Nephron progenitor cell (in vitro differentiated cells): ENCODE results near the gene RAB36.

Source experiments
- DNase-seq: peaks from one replicate; pipeline ENCODE4 v3.0.0; 2021
- H3K27ac Mint-ChIP-seq: 2 replicates; pipeline ENCODE4 v1.8.0; 2021; ENCODE audit warnings: mild to moderate bottlenecking, moderate library complexity, mixed read lengths
- H3K27me3 Mint-ChIP-seq: 2 replicates; pipeline ENCODE4 v1.8.0; 2021; ENCODE audit warnings: mild to moderate bottlenecking, low read depth, mixed read lengths; ENCODE audit not compliant: poor library complexity
- H3K36me3 Mint-ChIP-seq: 2 replicates; pipeline ENCODE4 v1.8.0; 2021; ENCODE audit warnings: low read depth, mixed read lengths
- H3K4me1 Mint-ChIP-seq: 2 replicates; pipeline ENCODE4 v1.8.0; 2021; ENCODE audit warnings: mixed read lengths
- H3K4me3 Mint-ChIP-seq: 2 replicates; pipeline ENCODE4 v1.8.0; 2021; ENCODE audit warnings: mild to moderate bottlenecking, moderate library complexity, mixed read lengths
- H3K9me3 Mint-ChIP-seq: 2 replicates; pipeline ENCODE4 v1.8.0; 2021; ENCODE audit warnings: mild to moderate bottlenecking, moderate library complexity, mixed read lengths
- CTCF ChIP-seq: fragments of 200-600 bp; sonication (generic); IDR thresholded peaks from 2 replicates; pipeline ENCODE4 v1.5.0; 2021; ENCODE audit warnings: antibody characterized with exemption

RAB36 gene

DNA sequence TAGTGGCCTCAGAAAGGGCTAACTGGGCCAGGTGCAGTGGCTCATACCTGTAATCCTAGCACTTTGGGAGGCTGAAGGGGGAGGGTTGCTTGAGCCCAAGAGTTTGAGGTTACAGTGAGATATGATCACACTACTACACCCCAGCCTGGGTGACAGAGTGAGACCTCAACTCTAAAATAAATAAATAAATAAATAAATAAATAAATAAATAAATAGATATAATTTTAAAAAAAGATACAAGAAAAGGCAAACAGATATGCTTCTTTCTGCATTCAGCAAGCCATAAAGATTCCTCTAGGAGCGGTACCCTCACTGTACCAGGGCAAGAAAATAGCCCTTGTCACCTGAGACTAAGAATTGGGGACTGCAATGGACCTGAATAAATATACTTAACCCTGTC, 2.2 kb upstream of the RAB36 start:
- no peak overlapping the region for H3K27ac Mint-ChIP-seq
- TF ChIP-seq CTCF = no peak

GRCh38 chr22:23144432-23144831, 845 bp upstream of the RAB36 start:
- TF ChIP-seq CTCF = no peak
- peaks cover 72% of the 10 kb centered on the region for H3K4me1 Mint-ChIP-seq
- no peak overlapping the region for H3K4me3 Mint-ChIP-seq
- no peaks in the 10 kb centered on the region for H3K9me3 Mint-ChIP-seq
- H3K27ac Mint-ChIP-seq = no peak overlapping the region
- H3K27me3 Mint-ChIP-seq = no peaks in the 10 kb centered on the region
- no peak for DNase-seq
- H3K36me3 Mint-ChIP-seq = no peaks in the 10 kb centered on the region

More for the DNA sequence above, 2.2 kb upstream of the RAB36 start:
- no peaks in the 10 kb centered on the region for H3K27me3 Mint-ChIP-seq
- H3K4me1 Mint-ChIP-seq = peaks cover 73% of the 10 kb centered on the region
- no peaks in the 10 kb centered on the region for H3K36me3 Mint-ChIP-seq
- H3K9me3 Mint-ChIP-seq = no peaks in the 10 kb centered on the region
- no peak for DNase-seq
- H3K4me3 Mint-ChIP-seq = no peak overlapping the region

GRCh38 chr22:23145878-23146470, 697 bp downstream of the RAB36 start:
- no peak overlapping the region for H3K27ac Mint-ChIP-seq
- peak overlapping the region; percentile 75 for H3K4me3 Mint-ChIP-seq
- H3K27me3 Mint-ChIP-seq = no peaks in the 10 kb centered on the region
- peaks cover 82% of the 10 kb centered on the region for H3K4me1 Mint-ChIP-seq
- H3K36me3 Mint-ChIP-seq = peaks cover 4% of the 10 kb centered on the region
- DNase-seq = peak; percentile 62
- no peak for TF ChIP-seq CTCF
- no peaks in the 10 kb centered on the region for H3K9me3 Mint-ChIP-seq

GRCh38 chr22:23146478-23147205, 1.4 kb downstream of the RAB36 start:
- H3K4me3 Mint-ChIP-seq = peak overlapping the region; percentile 75
- peaks cover 77% of the 10 kb centered on the region for H3K4me1 Mint-ChIP-seq
- H3K9me3 Mint-ChIP-seq = no peaks in the 10 kb centered on the region
- no peak for TF ChIP-seq CTCF
- DNase-seq = no peak
- peaks cover 4% of the 10 kb centered on the region for H3K36me3 Mint-ChIP-seq
- H3K27ac Mint-ChIP-seq = no peak overlapping the region
- H3K27me3 Mint-ChIP-seq = no peaks in the 10 kb centered on the region

GRCh38 chr22:23147617-23148387, 2.5 kb downstream of the RAB36 start:
- no peak for DNase-seq

More at GRCh38 chr22:23147617-23148387, 2.5 kb downstream of the RAB36 start:
- Mint-ChIP-seq H3K27me3 (no peaks in the 10 kb centered on the region), H3K36me3 (peaks cover 4% of the 10 kb centered on the region), H3K4me1 (peaks cover 68% of the 10 kb centered on the region), H3K4me3 (no peak overlapping the region), H3K27ac (no peak overlapping the region), H3K9me3 (no peaks in the 10 kb centered on the region)
- no peak for TF ChIP-seq CTCF
